ENCODE measurements around the gene PRRT3.

- TF ChIP-seq SIN3A (IDR thresholded peaks at IDR 0.05; ENCODE audit: borderline replicate concordance, low read depth, low read length) (no peak), CHD2 (IDR thresholded peaks at IDR 0.05; ENCODE audit: low read length, partially characterized antibody) (no peak)
These were observed 17.2 kb downstream of the PRRT3 start for GRCh38 chr3:9934993-9935392.

Measured in SK-N-SH (cell line).